GM19193 (cell line): Measurements from ENCODE around the gene ZGPAT.

Experiments used
- POLR2A ChIP-seq: IDR thresholded peaks from 4 replicates; pipeline ENCODE4 v1.6.1; 2011; ENCODE audit not compliant: insufficient read depth, insufficient read length; ENCODE audit errors: extremely low read depth

Gene ZGPAT

DNA sequence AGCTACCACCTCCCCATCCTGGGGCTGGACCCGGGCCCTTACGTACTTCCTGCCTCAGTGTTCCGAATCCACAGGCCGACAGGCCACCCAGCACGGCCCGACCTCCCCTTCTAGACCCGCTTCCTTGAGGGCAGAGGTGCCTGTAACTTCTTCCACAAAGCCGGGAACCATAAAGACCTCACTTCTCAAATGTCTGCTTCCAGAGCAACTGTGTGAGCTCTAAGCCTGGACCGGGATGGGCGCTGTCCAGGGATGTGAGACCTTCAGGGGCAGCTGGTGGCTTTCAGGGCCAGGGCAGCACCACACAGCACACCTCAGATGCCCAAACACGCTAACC, 41.1 kb downstream of the ZGPAT start:
- TF ChIP-seq POLR2A: no peak

DNA sequence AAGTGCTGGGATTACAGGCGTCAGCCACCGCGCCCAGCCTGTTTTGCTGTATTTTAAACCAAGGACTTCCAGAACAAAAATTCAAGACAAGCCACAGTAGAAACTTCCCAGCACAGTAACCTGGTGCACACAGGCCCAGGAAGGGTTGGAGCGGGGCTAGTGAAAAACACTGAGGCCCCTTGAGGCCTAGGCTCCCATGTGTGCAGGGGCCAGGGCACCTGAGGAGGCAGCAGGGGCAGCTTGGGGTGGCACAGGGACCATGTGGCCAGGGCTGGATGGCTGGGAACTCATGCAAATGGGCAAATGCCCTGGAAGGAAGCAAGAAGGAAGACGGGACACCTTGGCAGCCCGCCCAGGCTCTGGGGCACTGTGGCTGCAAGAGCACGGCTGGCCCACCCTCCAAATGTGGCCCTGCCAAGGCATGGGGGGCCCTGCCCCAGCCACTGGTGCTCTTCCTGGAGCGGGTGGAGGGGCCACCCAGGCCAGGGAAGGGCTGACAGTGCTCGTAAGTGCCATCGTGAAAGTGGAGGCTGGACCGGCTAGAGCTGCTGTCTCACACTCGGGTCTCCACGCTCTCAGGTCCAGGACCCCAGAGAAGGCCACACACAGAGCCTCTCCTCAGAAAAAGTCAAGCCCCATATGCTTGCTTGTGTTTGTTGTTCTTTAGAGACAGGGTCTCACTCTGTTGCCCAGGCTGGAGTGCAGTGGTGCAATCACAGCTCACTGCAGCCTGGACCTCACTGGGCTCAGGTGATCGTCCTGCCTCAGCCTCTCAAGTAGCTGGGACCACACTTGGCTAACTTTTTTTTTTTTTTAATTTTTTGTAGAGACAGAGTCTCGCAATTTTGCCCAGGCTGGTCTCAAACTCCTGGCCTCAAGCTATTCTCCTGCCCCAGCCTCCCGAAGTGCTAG, 42.0 kb downstream of the ZGPAT start:
- TF ChIP-seq POLR2A: no peak

DNA sequence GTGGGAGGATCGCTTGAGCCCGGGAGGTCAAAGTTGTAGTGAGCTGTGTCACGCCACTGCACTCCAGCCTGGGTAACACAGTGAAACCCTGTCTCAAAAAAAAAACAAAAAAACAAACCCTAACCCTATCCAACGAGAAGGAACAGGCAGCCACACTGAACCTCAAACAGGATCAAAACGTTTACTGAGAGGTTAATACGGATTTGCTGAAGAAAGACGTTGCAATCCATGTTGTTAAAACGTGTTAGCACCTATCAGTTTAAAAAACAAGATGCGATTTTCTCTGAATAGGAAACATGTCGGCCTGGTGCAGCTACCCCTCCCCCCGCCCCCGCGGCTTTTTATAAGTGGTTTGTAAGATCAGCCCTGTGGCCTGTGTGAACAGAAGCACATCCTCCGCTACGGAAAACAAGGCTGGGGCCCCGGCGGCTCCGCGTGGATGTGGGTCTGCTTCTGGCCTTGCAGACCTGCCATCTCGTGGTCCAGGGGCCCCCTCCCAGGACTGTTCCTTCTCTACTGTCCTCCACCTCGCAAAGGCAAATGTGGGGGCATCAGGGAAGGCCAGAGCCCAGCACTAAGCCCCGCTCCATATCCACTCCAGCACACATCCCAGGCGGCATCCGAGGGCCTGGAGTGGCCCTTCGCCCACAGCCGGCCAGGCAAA, 43.1 kb downstream of the ZGPAT start:
- TF ChIP-seq POLR2A: no peak

DNA sequence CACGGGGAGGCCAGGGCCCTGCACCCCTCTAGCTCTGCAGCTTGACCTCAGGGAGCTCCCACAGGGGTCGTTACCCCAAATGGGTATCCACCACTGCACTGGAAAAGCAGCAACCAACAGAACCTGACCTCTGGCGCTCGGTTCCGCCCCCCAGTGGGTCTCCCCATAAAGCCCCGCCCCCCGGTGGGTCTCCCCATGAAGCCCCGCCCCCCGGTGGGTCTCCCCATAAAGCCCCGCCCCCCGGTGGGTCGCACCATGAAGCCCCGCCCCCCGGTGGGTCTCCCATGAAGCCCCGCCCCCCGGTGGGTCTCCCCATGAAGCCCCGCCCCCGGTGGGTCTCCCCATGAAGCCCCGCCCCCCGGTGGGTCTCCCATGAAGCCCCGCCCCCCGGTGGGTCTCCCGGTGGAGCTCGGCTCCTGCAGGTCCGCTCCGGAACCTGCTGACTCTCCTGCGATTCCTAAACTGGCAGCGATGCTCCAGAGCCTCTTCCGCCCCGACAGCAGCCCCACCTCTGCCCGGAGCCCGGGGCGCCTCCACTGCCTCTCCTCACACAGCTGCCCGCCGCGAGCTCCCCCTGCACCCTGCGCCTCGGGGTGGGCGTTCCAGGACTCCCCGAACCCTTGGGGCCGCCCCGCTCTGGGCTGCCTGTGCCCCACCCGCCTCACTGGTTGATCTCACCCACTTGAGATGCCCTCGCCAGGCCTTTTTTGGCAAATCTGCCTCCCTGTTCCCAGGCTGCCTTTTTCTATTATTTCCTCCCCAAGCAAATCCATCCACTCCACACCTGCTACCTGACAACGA, 43.8 kb downstream of the ZGPAT start:
- TF ChIP-seq POLR2A: no peak

DNA sequence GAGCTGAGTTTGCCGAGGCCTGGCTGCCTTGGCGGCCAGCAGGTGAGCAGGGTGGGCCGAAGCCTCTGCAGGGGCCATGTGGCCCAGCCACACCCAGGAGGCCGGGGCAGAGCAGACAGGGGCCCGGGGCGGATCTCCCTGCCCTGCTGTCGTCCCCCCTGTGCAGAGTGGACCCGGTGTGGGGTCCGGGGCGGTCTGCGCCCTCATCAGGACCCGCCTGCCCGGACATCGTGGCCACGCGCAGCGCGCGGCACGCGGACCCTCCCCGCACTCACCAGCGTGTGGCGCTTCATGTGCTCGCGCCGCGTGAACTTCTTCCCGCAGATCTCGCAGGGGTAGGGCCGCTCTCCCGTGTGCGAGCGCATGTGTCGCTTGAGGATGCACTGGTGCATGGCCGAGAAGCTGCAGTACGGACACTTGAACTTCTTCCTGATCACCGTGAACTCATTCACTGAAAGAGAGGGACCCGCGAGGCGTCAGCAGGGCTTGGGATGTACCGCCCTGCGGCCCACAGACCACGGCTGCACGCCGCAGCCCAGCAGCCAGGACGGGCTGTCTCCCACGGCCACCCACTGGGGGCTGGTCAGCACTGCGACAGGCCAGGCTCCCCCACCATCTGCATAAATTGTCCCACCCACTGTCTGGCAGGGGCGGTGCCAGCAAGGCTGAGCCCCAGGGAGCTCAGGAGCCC, 44.7 kb downstream of the ZGPAT start:
- no peak for TF ChIP-seq POLR2A

DNA sequence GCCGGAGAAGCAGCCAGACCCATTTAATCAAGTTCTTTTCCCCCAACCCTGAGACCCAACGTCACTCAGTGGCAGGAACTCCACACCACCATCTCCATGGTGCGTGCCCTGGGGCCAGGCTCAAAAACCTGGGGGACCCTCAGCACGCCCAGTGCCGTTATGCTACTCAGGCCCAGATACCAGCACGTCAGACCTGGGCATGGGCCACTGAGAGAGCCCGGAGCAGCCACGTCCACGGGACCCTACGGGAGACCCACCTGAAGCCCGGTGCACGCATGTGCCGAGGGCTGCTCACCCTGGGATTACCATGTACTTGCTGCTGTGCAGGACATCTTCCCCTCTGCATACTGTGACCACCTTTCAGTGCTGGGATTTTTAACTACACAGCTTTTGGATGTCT, 45.5 kb downstream of the ZGPAT start:
- TF ChIP-seq POLR2A: no peak

DNA sequence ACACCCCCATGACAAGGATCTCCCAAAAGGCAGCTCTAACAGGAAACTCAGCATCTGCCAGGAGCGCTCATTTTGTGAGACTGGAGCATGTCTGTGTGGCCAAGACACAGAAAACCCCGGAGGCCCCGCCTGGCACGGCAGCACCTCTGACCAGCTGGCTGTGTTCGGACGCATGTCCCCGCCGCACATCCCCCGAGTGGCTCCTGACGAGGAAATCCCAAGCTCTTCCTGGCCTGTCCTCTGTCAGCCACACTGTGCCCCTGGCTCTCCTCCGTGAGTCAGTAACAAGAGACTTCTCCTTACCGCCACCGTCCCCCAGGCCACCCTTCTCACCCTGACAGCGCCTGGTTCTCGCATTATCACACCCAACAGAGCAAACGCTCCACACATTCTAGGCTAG, 46.2 kb downstream of the ZGPAT start:
- no peak for TF ChIP-seq POLR2A

DNA sequence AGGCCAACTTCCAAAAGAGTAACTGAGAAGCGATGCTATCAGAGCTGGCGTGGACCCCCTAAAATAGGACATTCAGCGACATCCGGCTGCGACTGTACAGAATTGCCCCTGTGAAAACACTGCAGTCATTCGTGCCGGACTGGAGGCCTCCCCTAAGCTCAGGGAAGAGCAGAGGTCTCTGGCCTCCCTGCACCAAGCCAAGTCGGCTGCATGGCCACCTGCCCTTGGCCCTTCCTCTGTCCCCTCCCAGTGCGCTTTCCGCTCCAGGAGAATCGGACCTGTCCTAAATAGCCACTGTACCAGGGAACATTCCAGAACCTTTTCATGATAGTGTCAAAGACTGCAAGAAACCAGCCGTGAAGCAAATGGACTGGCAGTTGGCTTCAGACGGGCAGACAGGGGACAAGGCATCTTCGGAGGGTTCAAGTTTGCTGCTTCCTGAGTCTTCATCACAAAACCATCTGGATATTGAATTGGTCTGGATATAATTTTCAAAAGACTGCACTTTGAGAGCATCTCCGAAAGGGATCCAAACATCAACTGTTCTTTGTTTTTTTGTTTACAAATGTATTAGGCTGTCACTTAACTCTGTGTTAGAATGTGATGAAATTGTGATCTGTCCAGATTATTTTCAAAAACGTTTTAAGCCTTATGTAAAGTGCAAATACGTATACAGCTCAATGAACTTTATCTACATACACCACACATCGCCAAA, 48.3 kb downstream of the ZGPAT start:
- no peak for TF ChIP-seq POLR2A

DNA sequence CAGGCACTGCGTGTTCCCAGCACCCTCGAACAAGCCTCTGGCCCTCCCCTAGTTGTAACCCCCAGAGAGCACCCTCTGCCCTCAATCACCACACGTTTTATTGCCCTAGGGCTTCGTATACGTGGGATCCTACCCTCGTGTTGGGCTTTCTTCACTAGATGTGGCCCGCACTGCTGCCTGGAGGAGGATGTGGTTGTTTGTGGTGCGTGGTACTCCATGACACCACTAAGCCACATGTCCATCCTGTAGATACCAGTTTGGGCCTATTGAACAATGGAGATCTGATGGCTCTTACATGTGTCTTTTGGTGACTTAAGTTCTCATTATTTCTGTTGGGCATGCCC, 48.8 kb downstream of the ZGPAT start:
- no peak for TF ChIP-seq POLR2A

DNA sequence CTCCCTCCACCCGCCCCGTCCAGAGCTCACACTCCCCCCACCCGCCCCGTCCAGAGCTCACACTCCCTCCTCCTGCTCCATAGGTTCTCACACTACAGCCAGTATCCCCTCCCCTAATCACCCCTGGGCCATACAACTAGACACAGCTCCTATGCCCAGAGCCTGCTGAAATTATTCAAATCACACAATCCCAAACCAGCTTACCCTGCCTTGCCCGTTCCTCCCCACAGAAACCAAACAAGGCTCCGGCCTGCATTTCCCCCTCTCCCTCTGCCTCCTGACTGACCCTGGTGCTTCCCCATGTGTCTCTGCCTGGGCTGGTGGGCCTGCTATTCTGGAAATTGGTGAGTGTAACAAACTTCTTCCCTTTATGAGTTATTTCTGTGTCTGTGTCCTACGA, 50.3 kb downstream of the ZGPAT start:
- TF ChIP-seq POLR2A: no peak

DNA sequence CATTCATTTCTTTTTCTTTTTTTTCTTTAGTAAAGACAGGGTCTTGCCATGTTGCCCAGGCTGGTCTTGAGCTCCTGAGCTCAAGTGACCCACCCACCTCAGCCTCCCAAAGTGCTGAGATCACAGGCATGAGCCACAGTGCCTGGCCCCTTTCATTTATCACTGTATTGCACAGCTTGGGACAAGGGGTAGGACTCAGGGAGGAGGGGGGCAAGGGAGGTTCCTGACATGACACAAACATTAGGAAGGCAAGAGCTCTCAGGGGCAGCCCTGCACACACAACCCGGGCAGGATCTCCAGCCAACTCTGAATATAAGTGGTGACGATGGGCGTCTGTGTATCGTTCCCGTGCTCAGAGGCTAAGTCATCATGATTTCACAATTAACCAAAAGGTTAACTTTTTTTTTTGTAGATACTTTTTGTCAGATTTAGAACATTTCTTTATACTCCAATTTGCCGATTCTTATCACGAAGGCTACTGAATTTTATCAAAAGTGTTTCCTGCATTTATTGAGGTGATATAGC, 51.6 kb downstream of the ZGPAT start:
- TF ChIP-seq POLR2A: no peak

DNA sequence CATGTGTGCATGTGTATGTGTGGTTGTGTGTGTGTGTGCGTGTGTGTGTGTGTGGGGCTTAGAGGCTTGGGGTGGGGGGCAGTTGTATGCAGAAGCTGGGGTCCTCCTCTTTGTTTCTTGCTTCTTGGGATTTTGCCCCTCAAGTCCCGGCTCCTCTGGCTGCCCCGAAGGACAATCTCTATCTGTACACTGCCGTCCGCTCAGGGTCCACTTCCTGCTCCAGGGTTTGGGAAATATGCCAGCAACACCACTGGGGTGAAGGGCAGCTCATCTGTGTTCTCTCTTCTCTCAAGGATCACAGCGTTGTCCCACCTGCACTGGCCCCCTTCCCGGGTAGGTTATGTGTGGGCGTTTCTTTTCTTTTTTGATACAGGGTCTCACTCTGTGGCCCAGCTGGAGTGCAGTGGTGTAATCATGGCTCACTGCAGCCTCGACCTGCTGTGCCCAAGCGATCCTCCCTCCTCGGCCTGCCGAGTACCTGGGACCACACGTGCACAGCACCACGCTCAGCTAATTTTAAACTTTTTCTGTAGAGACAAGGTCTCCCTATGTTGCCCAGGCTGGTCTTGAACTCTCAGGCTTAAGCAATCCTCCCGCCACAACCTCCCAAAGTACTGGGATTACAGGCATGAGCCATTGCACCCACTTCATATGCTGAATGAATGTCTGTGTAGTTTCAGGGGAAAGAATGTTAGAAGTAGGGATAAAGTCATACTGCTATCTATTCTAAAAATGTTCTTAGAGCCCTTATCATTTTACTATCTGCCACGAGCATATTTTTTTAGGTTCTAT, 57.4 kb downstream of the ZGPAT start:
- TF ChIP-seq POLR2A: no peak

DNA sequence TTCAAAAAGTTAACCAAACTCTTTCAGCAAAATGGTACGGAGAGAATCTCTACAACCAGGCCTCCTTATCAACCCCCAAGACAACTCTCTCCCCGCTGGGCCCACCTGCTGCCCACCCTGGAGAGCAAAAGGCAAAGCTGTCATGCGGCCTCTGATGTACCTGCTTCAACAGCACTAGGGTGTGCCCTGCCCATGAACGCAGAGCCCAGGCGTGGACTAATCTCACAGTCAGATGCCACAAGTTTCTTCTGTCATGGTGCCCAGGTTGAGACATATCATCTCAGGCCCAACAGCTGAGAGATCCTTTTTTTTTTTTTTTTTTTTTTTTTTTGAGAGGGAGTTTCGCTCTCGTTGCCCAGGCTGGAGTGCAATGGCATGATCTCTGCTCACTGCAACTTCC, 58.1 kb downstream of the ZGPAT start:
- TF ChIP-seq POLR2A: no peak
